Glomerular visceral epithelial cell (primary cell): ENCODE results near the gene ISYNA1.

Experiments
- DNase-seq: peaks from one replicate; pipeline ENCODE4 v3.0.0-alpha.2; 2016; ENCODE audit errors: extremely low spot score

ISYNA1 gene

GRCh38 chr19:18443831-18444230, 5.9 kb upstream of the ISYNA1 start:
- no peak for DNase-seq

- DNase-seq = no peak
These were observed 5.5 kb upstream of the ISYNA1 start for GRCh38 chr19:18443406-18443805.

GRCh38 chr19:18442941-18443340, 5.0 kb upstream of the ISYNA1 start:
- DNase-seq = no peak

- DNase-seq = no peak
These were observed 4.2 kb upstream of the ISYNA1 start for GRCh38 chr19:18441804-18442788.

- no peak for DNase-seq
These were observed 3.2 kb upstream of the ISYNA1 start for GRCh38 chr19:18440936-18441803.

- no peak for DNase-seq
These were observed 2.5 kb upstream of the ISYNA1 start for GRCh38 chr19:18440415-18440877.

- no peak for DNase-seq
These were observed 1.9 kb upstream of the ISYNA1 start for GRCh38 chr19:18439910-18440237.

- DNase-seq = peak; percentile 41
These were observed 1.3 kb upstream of the ISYNA1 start for GRCh38 chr19:18439025-18439909.

GRCh38 chr19:18438331-18439024, 545 bp upstream of the ISYNA1 start:
- no peak for DNase-seq

GRCh38 chr19:18436671-18437490, 1.1 kb downstream of the ISYNA1 start:
- peak; percentile 85 for DNase-seq

- no peak for DNase-seq
These were observed 1.9 kb downstream of the ISYNA1 start for GRCh38 chr19:18435842-18436670.

- no peak for DNase-seq
These were observed 2.6 kb downstream of the ISYNA1 start for GRCh38 chr19:18435178-18435841.

GRCh38 chr19:18434411-18435175, 3.3 kb downstream of the ISYNA1 start:
- DNase-seq = no peak

- DNase-seq = no peak
These were observed 4.1 kb downstream of the ISYNA1 start for GRCh38 chr19:18433735-18434398.

GRCh38 chr19:18433015-18433691, 4.8 kb downstream of the ISYNA1 start:
- DNase-seq = no peak

GRCh38 chr19:18432275-18433014, 5.5 kb downstream of the ISYNA1 start:
- no peak for DNase-seq
